Ascending aorta (tissue), 2 donors: ENCODE data around the gene HERPUD2. TPM values are rescaled to one million over a fixed set of nuclear protein-coding genes. Genes with fewer than 3 reads are reported as not detected.

Experiments used
- DNase-seq, 2 donors: peaks; one replicate each; pipeline ENCODE4 v3.0.0-alpha.2; 2019; ENCODE audit warnings: low spot score in 2 of 2
- H3K27ac ChIP-seq, 2 donors: fragments of 200-600 bp; sonication (generic); one replicate each; pipeline ENCODE4 v1.5.1; 2016 to 2017; ENCODE audit warnings: mild to moderate bottlenecking in 1 of 2
- H3K27me3 ChIP-seq: fragments of 200-600 bp; sonication (generic); one replicate; pipeline ENCODE4 v1.5.1; 2017
- H3K36me3 ChIP-seq, 2 donors: fragments of 200-600 bp; sonication (generic); one replicate each; pipeline ENCODE4 v1.5.1; 2016
- H3K4me1 ChIP-seq, 2 donors: fragments of 200-600 bp; sonication (generic); one replicate each; pipeline ENCODE4 v1.5.1; 2016 to 2017; ENCODE audit warnings: mild to moderate bottlenecking in 1 of 2
- H3K4me3 ChIP-seq, 2 donors: fragments of 200-600 bp; sonication (generic); one replicate each; pipeline ENCODE4 v1.5.1; 2016 to 2017; ENCODE audit warnings: mild to moderate bottlenecking in 1 of 2
- H3K9me3 ChIP-seq, 2 donors: fragments of 200-600 bp; sonication (generic); one replicate each; pipeline ENCODE4 v1.5.1; 2016
- CTCF ChIP-seq, 3 experiments: fragments of 200-600 bp in 2 of 3; fragments of 450-650 bp in 1 of 3; sonication (generic) in 2 of 3; IDR thresholded peaks; one replicate each; pipeline ENCODE4 v1.5.1; 2016 to 2019; ENCODE audit warnings: antibody characterized with exemption in 3 of 3, mild to moderate bottlenecking in 1 of 3, moderate library complexity in 1 of 3
- intact Hi-C: fragments of 100-400 bp; cut with DNase I; formaldehyde crosslinking; loops from one replicate; pipeline ENCODE4 v1.15.1; 2023
- total RNA-seq: library from RNA; depleted of rRNA; stranded (reverse); fragments of >200 nt; gene quantifications from one replicate; pipeline ENCODE4 v1.1.0, GENCODE V29; 2016

The HERPUD2 gene
- total RNA-seq, 1 donor from 2014 or later, result 69.8 TPM

GRCh38 chr7:35714862-35715261, 19.9 kb upstream of the HERPUD2 start:
- no peak overlapping the region for H3K27ac ChIP-seq
- intact Hi-C loops, result no loop called here

GRCh38 chr7:35714407-35714806, 19.5 kb upstream of the HERPUD2 start:
- intact Hi-C loops, result no loop called here
- Histone ChIP-seq H3K27ac (no peak overlapping the region), H3K4me3 (no peak overlapping the region), H3K36me3 (no peaks in the 10 kb centered on the region), H3K4me1 (peaks cover 0 to 9% of the 10 kb centered on the region in 2 donors), H3K9me3 (no peaks in the 10 kb centered on the region), H3K27me3 (no peaks in the 10 kb centered on the region)
- DNase-seq, result no peak
- no peak for TF ChIP-seq CTCF (IDR thresholded peaks at IDR 0.05)

More at GRCh38 chr7:35714862-35715261, 19.9 kb upstream of the HERPUD2 start:
- H3K4me3 ChIP-seq, result no peak overlapping the region
- no peak for DNase-seq
- no peaks in the 10 kb centered on the region for H3K9me3 ChIP-seq
- no peak for TF ChIP-seq CTCF (IDR thresholded peaks at IDR 0.05)
- H3K4me1 ChIP-seq, result peaks cover 0 to 9% of the 10 kb centered on the region in 2 donors
- no peaks in the 10 kb centered on the region for H3K27me3 ChIP-seq
- H3K36me3 ChIP-seq, result no peaks in the 10 kb centered on the region

- no peak for DNase-seq
- Histone ChIP-seq H3K4me1 (peaks cover 0 to 7% of the 10 kb centered on the region in 2 donors), H3K27me3 (no peaks in the 10 kb centered on the region), H3K9me3 (no peaks in the 10 kb centered on the region), H3K27ac (no peak overlapping the region), H3K36me3 (no peaks in the 10 kb centered on the region), H3K4me3 (no peak overlapping the region)
- no peak for TF ChIP-seq CTCF (IDR thresholded peaks at IDR 0.05)
- intact Hi-C loops, result no loop called here
These were observed 17.8 kb upstream of the HERPUD2 start for GRCh38 chr7:35712563-35713226.

- intact Hi-C loops, result loop anchor here (5.0 kb wide), 1 partner anchor 95 kb away; the partner anchor contains the start of gene SEPTIN7
- Histone ChIP-seq H3K27me3 (no peaks in the 10 kb centered on the region), H3K36me3 (no peaks in the 10 kb centered on the region), H3K4me3 (no peak overlapping the region), H3K4me1 (no peaks in the 10 kb centered on the region), H3K27ac (no peak overlapping the region), H3K9me3 (no peaks in the 10 kb centered on the region)
- TF ChIP-seq CTCF (IDR thresholded peaks at IDR 0.05), result no peak
- DNase-seq, result no peak
These were observed 12.5 kb upstream of the HERPUD2 start for GRCh38 chr7:35707422-35707821.

GRCh38 chr7:35705932-35706461, 11.1 kb upstream of the HERPUD2 start:
- H3K27ac ChIP-seq, result no peak overlapping the region
- intact Hi-C loops, result loop anchor here (5.0 kb wide), 1 partner anchor 96 kb away; the partner anchor contains the start of gene SEPTIN7
- H3K9me3 ChIP-seq, result no peaks in the 10 kb centered on the region
- no peaks in the 10 kb centered on the region for H3K36me3 ChIP-seq
- no peaks in the 10 kb centered on the region for H3K27me3 ChIP-seq
- H3K4me3 ChIP-seq, result no peak overlapping the region
- no peak for DNase-seq
- TF ChIP-seq CTCF (IDR thresholded peaks at IDR 0.05), result no peak
- no peaks in the 10 kb centered on the region for H3K4me1 ChIP-seq
